GM19324 (cell line): Measurements from ENCODE around the gene TMEM121.

ENCODE experiments used
- ATAC-seq: cut with Tn5 transposase; IDR thresholded peaks from one replicate; pipeline ENCODE4 v1.9.1; 2021; ENCODE audit warnings: mild to moderate bottlenecking, moderate library complexity; ENCODE audit not compliant: unreplicated experiment, low FRiP score

The TMEM121 gene

DNA sequence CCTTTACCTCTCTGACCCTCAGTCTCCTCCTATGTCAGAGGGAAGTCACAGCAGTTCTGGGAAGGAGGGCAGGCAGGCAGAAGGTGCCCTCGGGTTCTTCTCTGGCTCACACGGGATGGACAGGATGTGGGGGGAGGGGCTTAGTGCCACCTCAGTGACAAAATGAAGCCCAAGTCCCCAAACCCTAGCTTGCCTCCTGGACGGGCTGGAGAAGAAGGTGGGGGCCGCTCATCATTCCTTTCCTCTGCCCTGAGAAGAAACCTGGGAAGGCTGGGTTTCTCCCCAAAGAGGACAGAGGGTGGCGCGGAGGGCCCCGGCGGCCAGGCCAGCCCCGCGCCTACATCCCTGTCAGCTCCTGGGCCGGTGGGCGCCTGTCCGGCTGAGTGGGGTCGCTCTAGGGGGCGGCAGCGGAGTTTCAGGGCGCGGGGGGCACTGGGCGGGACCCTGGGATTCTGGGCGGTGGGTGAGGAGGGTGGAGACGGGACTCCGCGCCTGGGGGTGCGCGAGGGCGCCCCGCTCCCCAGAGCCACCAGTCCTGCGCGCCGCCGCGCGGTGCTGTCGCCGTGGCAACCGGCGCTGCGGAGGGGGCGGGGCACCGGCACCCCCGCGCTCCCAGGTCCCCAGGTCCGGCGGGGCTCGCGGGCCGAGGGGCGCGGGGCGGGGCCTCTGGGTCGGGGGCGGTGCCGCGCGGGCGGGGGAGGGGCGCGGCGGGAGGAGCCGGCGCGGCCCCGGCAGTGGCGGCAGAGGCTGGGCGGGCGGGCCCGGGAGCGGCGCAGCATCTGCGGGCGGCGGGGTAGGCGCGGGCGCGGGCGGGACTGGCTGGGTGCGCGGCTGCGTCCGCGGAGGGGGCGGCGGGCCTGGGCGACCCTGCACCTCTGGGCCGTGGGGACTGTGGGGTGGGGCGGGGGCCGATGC lies at the start of gene TMEM121:
TMEM121 (plus strand) TSS at position 723 of the 915 bp plus-strand sequence. CDS start 2,252 bp downstream, outside the sequence.
- ATAC-seq = no peak

GRCh38 chr14:105476831-105477659 lies 49.3 kb upstream of the TMEM121 start:
- ATAC-seq = no peak

GRCh38 chr14:105477660-105478397 lies 48.6 kb upstream of the TMEM121 start:
- no peak for ATAC-seq

- no peak for ATAC-seq
Measured at GRCh38 chr14:105478398-105479251, 47.8 kb upstream of the TMEM121 start.

DNA sequence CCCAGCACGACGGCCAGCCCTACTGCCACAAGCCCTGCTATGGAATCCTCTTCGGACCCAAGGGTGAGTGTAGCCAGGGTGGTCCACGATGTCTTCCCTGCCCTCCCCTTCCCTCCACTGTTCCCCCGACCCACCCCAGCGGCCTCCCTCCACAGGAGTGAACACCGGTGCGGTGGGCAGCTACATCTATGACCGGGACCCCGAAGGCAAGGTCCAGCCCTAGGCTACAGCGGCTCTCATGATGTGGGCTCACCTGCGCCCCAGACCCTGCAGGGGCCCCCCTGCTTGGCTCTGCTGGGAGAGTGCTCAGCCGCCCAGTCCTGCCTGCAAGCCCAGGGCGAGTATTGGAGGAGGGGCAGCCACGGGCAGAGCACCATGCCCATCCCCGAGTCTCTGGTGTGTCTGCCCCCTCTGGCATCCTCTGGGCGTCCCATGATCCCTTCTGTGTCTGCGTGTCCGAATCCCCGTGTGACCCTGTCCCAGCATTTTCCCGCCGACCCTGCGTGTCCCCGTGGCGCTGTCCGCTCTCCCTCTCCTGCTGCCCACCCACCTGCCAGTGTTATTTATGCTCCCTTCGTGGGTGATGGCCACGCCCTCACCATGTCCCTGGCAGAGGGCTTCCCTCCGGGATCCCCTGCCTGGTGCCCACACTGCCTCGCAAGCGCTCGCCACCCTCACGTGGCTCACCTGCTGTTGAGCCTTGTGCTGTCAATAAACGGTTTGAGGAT lies 46.8 kb upstream of the TMEM121 start:
- no peak for ATAC-seq

- ATAC-seq = no peak
Measured at GRCh38 chr14:105480199-105480746, 46.1 kb upstream of the TMEM121 start.

- ATAC-seq = peak; percentile 52
Measured at GRCh38 chr14:105480807-105481801, 45.3 kb upstream of the TMEM121 start.

- ATAC-seq = peak; percentile 45
Measured at GRCh38 chr14:105481886-105482457, 44.4 kb upstream of the TMEM121 start.

- ATAC-seq = no peak
Measured at GRCh38 chr14:105482486-105483110, 43.8 kb upstream of the TMEM121 start.

DNA sequence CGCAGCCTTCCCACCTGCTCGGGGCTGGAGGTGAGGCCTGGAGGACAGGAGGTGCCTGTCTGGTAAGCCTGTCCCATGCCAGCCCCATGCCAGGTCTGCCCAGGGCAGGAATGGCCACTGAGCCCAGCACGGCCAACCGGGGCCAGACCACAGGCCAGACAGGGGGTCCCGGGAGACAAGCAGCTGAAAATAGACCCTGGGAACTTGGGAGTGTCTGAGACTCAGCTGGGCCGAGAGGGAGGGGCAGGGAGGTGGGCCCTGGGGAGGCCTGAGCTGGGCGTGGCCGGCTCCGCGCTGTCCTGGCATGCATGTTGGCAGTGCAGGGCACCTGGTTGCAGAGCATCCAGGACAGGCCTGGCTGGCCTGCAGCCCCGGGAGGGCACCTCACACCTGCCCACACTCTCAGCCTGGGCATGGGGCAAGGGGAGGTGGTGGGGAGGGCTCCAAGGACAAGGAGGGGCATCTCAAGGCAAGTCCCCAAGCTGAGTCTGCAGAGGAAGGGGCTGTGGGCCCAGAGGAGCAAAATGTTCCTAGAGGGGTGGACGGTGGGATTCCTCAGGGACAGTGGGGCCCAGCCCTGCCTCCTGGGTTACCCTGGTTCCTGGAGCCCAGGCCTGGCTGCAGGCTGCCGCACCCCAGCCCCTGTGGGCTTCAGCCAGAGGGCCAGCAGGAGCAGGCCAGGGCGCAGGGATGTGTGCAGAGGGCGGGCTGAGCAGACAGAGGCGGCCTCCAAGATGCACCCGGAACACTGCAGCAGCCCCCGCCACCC lies 42.9 kb upstream of the TMEM121 start:
- no peak for ATAC-seq

GRCh38 chr14:105484069-105484996 lies 42.0 kb upstream of the TMEM121 start:
- ATAC-seq = no peak

DNA sequence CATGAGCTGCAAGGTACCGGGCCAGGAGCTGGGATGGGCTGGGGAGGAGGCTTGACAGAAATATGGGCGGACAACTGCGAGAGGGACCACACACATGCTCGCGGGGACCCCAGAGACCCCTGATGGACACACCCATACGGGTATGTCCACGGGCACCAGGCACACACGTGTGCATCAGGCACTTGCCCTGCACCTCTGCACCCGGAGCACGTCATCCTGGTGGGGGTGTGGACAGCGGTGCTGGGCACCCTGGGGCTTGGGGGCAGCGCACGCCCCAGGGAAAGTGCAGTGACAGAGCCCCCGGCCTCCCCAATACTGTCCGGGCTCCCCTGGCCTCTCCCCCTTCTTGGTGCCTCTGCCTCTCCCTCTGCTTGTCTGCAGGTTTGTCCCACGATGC lies 41.4 kb upstream of the TMEM121 start:
- ATAC-seq = no peak

DNA sequence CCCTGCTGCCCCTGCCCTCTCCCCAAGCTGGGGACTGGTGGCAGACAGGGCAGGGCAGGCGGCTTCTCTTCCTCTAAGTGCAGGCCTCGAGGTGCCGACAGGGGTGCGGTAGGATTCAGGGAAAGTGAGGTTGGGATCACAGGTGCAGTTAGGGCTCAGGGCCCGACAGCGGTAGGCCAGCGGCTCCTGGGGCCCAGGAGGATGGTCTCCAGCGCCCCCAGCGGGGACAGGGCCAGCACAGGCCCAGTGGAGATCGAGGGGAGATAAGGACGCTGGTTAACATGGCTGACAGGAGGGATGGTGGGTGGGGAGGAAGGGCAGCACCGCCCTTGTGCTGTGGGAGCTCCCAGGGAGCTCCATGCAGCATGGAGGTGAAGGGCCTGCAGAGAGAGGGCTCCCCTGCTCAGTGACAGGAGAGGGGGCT lies 40.6 kb upstream of the TMEM121 start:
- no peak for ATAC-seq

DNA sequence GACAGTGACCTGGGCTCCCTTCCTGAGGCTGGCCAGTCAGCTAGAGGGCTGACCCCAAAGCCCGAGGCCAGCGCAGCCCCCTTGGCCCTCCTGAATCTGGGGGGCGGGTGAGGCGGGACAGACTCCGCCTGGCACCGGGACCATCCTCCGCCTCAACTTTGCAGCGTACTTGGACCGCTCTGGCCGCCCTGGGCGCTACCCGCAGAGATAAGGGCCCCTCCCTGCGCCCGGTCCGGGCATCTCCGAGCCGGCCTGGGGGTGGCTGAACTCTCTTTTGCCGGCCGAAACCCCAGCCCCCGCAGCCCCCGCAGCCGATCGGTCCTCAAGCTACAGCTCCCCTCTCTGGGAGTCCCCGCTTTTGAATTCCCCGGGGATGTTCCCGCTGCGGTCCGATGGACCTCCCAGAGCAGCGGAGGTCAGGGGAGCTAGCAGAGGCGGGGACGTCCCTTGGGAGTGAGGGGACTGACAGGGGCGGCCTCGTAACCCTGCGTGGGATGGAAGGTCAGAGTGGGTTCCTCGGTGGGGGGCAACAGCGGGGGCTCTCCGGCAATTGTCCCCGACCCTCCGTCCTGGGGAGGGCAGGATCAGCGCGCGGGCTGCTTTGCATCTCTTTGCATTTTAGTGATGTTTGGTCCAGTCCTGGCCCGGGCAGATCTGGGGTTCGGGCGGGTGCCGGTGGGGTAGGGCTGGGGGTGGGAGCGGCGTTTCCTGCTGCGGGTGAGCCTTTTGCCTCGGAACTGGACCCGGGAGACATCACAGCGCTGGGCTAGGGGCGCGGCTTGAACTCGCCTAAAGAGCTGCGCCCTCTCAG lies 40.0 kb upstream of the TMEM121 start, which contains the start of gene CRIP1:
CRIP1 (plus strand) TSS at position 724 of the 811 bp plus-strand sequence. CDS start 374 bp downstream, outside the sequence.
- ATAC-seq = no peak
